ENCODE measurements around the gene OR5L2. TPM values are rescaled to one million over a fixed set of nuclear protein-coding genes. Genes with fewer than 3 reads are reported as not detected.

The OR5L2 gene
- total RNA-seq (not detected), polyA plus RNA-seq (not detected)
- long read RNA-seq, donor 1 = 0 reads
- long read RNA-seq, donor 2 = 0 reads

GRCh38 chr11:55826919-55827318 lies at the start of gene OR5L2:
Gene OR5L2 (plus strand): TSS chr11:55827219. CDS start chr11:55827219, 0 bp downstream.
- no peak within 1 kb of the TSS for H3K27ac ChIP-seq (ENCODE audit: low read depth in 1 of 2, low read length in 2 of 2)
- no peak for ATAC-seq (ENCODE audit: low FRiP score)
- H3K36me3 ChIP-seq (ENCODE audit: control insufficient read depth in 1 of 2, insufficient read depth in 2 of 2, low read length in 1 of 2) = no peaks in the 10 kb centered on the region
- no peaks in the 10 kb centered on the region for H3K9me3 ChIP-seq (ENCODE audit: control insufficient read depth, low read length)
- no peak for DNase-seq
- intact Hi-C loops (cut with DNase I) = no loop called here
- H3K4me1 ChIP-seq (ENCODE audit: control insufficient read depth in 1 of 2, insufficient read depth in 2 of 2, low read length in 2 of 2) = no peaks in the 10 kb centered on the region
- no peaks in the 10 kb centered on the region for H3K27me3 ChIP-seq (ENCODE audit: control insufficient read depth in 1 of 2, insufficient read depth in 2 of 2, low read length in 1 of 2)
- H3K4me3 ChIP-seq (ENCODE audit: low read length in 2 of 2) = no peak within 1 kb of the TSS

- intact Hi-C loops (cut with DNase I) = no loop called here
- no peak for DNase-seq
- Histone ChIP-seq H3K4me1 (ENCODE audit: control insufficient read depth in 1 of 2, insufficient read depth in 2 of 2, low read length in 2 of 2) (no peaks in the 10 kb centered on the region), H3K36me3 (ENCODE audit: control insufficient read depth in 1 of 2, insufficient read depth in 2 of 2, low read length in 1 of 2) (no peaks in the 10 kb centered on the region), H3K27ac (ENCODE audit: low read depth in 1 of 2, low read length in 2 of 2) (no peak overlapping the region), H3K27me3 (ENCODE audit: control insufficient read depth in 1 of 2, insufficient read depth in 2 of 2, low read length in 1 of 2) (no peaks in the 10 kb centered on the region), H3K4me3 (ENCODE audit: low read length in 2 of 2) (no peak overlapping the region), H3K9me3 (ENCODE audit: control insufficient read depth, low read length) (no peaks in the 10 kb centered on the region)
- ATAC-seq (ENCODE audit: low FRiP score) = no peak
- 86 to 88% methylated on average over 1 of the region's 1 CpG for WGBS, 2 donors
Observed at GRCh38 chr11:55791606-55792005, 35.4 kb upstream of the OR5L2 start.

GRCh38 chr11:55793321-55793720 lies 33.7 kb upstream of the OR5L2 start:
- DNase-seq (no peak), ATAC-seq (ENCODE audit: low FRiP score) (no peak)
- 43 to 56% methylated on average over 2 of the region's 2 CpGs for WGBS, 2 donors
- H3K27ac ChIP-seq (ENCODE audit: low read depth in 1 of 2, low read length in 2 of 2) = no peak overlapping the region
- H3K9me3 ChIP-seq (ENCODE audit: control insufficient read depth, low read length) = no peaks in the 10 kb centered on the region
- H3K4me1 ChIP-seq (ENCODE audit: control insufficient read depth in 1 of 2, insufficient read depth in 2 of 2, low read length in 2 of 2) = no peaks in the 10 kb centered on the region
- no peak overlapping the region for H3K4me3 ChIP-seq (ENCODE audit: low read length in 2 of 2)
- intact Hi-C loops (cut with DNase I) = no loop called here
- no peaks in the 10 kb centered on the region for H3K27me3 ChIP-seq (ENCODE audit: control insufficient read depth in 1 of 2, insufficient read depth in 2 of 2, low read length in 1 of 2)
- H3K36me3 ChIP-seq (ENCODE audit: control insufficient read depth in 1 of 2, insufficient read depth in 2 of 2, low read length in 1 of 2) = no peaks in the 10 kb centered on the region

GRCh38 chr11:55795256-55795655 lies 31.8 kb upstream of the OR5L2 start, which contains the start of gene OR5D14:
Gene OR5D14 (plus strand): TSS chr11:55795556. CDS start chr11:55795556, 0 bp downstream.
- intact Hi-C loops (cut with DNase I) = no loop called here
- ATAC-seq (ENCODE audit: low FRiP score) = no peak
- no peak within 1 kb of the TSS for H3K27ac ChIP-seq (ENCODE audit: low read depth in 1 of 2, low read length in 2 of 2)
- no peaks in the 10 kb centered on the region for H3K27me3 ChIP-seq (ENCODE audit: control insufficient read depth in 1 of 2, insufficient read depth in 2 of 2, low read length in 1 of 2)
- no peaks in the 10 kb centered on the region for H3K36me3 ChIP-seq (ENCODE audit: control insufficient read depth in 1 of 2, insufficient read depth in 2 of 2, low read length in 1 of 2)
- no peaks in the 10 kb centered on the region for H3K9me3 ChIP-seq (ENCODE audit: control insufficient read depth, low read length)
- no peak within 1 kb of the TSS for H3K4me3 ChIP-seq (ENCODE audit: low read length in 2 of 2)
- DNase-seq = no peak
- H3K4me1 ChIP-seq (ENCODE audit: control insufficient read depth in 1 of 2, insufficient read depth in 2 of 2, low read length in 2 of 2) = no peaks in the 10 kb centered on the region

GRCh38 chr11:55806248-55806647 lies 20.8 kb upstream of the OR5L2 start:
- H3K4me1 ChIP-seq (ENCODE audit: control insufficient read depth in 1 of 2, insufficient read depth in 2 of 2, low read length in 2 of 2) = no peaks in the 10 kb centered on the region
- no peaks in the 10 kb centered on the region for H3K36me3 ChIP-seq (ENCODE audit: control insufficient read depth in 1 of 2, insufficient read depth in 2 of 2, low read length in 1 of 2)
- H3K27me3 ChIP-seq (ENCODE audit: control insufficient read depth in 1 of 2, insufficient read depth in 2 of 2, low read length in 1 of 2) = no peaks in the 10 kb centered on the region
- intact Hi-C loops (cut with DNase I) = no loop called here
- DNase-seq (no peak), ATAC-seq (ENCODE audit: low FRiP score) (no peak)
- no peak overlapping the region for H3K27ac ChIP-seq (ENCODE audit: low read depth in 1 of 2, low read length in 2 of 2)
- no peak overlapping the region for H3K4me3 ChIP-seq (ENCODE audit: low read length in 2 of 2)
- WGBS, 2 donors = 85 to 95% methylated on average over 1 of the region's 1 CpG
- H3K9me3 ChIP-seq (ENCODE audit: control insufficient read depth, low read length) = no peaks in the 10 kb centered on the region

- Histone ChIP-seq H3K4me3 (ENCODE audit: low read length in 2 of 2) (no peak within 1 kb of the TSS), H3K27me3 (ENCODE audit: control insufficient read depth in 1 of 2, insufficient read depth in 2 of 2, low read length in 1 of 2) (no peaks in the 10 kb centered on the region), H3K4me1 (ENCODE audit: control insufficient read depth in 1 of 2, insufficient read depth in 2 of 2, low read length in 2 of 2) (no peaks in the 10 kb centered on the region), H3K9me3 (ENCODE audit: control insufficient read depth, low read length) (no peaks in the 10 kb centered on the region), H3K27ac (ENCODE audit: low read depth in 1 of 2, low read length in 2 of 2) (no peak within 1 kb of the TSS), H3K36me3 (ENCODE audit: control insufficient read depth in 1 of 2, insufficient read depth in 2 of 2, low read length in 1 of 2) (no peaks in the 10 kb centered on the region)
- DNase-seq = no peak
- WGBS, 2 donors = 87 to 94% methylated on average over 1 of the region's 1 CpG
- no peak for ATAC-seq (ENCODE audit: low FRiP score)
- intact Hi-C loops (cut with DNase I) = no loop called here
Observed at GRCh38 chr11:55811067-55811466, 16.0 kb upstream of the OR5L2 start, which contains the start of gene OR5L1. Gene OR5L1 (plus strand): TSS chr11:55811367. CDS start chr11:55811467, 100 bp downstream.

- Histone ChIP-seq H3K27ac (ENCODE audit: low read depth in 1 of 2, low read length in 2 of 2) (no peak within 1 kb of the TSS), H3K27me3 (ENCODE audit: control insufficient read depth in 1 of 2, insufficient read depth in 2 of 2, low read length in 1 of 2) (no peaks in the 10 kb centered on the region), H3K9me3 (ENCODE audit: control insufficient read depth, low read length) (no peaks in the 10 kb centered on the region), H3K4me3 (ENCODE audit: low read length in 2 of 2) (no peak within 1 kb of the TSS), H3K36me3 (ENCODE audit: control insufficient read depth in 1 of 2, insufficient read depth in 2 of 2, low read length in 1 of 2) (no peaks in the 10 kb centered on the region), H3K4me1 (ENCODE audit: control insufficient read depth in 1 of 2, insufficient read depth in 2 of 2, low read length in 2 of 2) (no peaks in the 10 kb centered on the region)
- intact Hi-C loops (cut with DNase I) = no loop called here
- DNase-seq = no peak
- WGBS, 2 donors = 80 to 82% methylated on average over 5 of the region's 5 CpGs
- ATAC-seq (ENCODE audit: low FRiP score) = no peak
Observed at GRCh38 chr11:55819330-55819729, 7.7 kb upstream of the OR5L2 start, which contains the start of gene OR5D18. Gene OR5D18 (plus strand): TSS chr11:55819630. CDS start chr11:55819630, 0 bp downstream.

- ATAC-seq (ENCODE audit: low FRiP score) = no peak
- intact Hi-C loops (cut with DNase I) = no loop called here
- WGBS, 2 donors = 23 to 45% methylated on average over 3 of the region's 3 CpGs
Observed at GRCh38 chr11:55838452-55838851, 11.4 kb downstream of the OR5L2 start, which contains the start of gene OR5D16. Gene OR5D16 (plus strand): TSS chr11:55838752. CDS start chr11:55838752, 0 bp downstream.

GRCh38 chr11:55847453-55847852 lies 20.4 kb downstream of the OR5L2 start:
- no peak for ATAC-seq (ENCODE audit: low FRiP score)
- H3K4me1 ChIP-seq (ENCODE audit: control insufficient read depth in 1 of 2, insufficient read depth in 2 of 2, low read length in 2 of 2) = no peaks in the 10 kb centered on the region
- intact Hi-C loops (cut with DNase I) = no loop called here
- no peaks in the 10 kb centered on the region for H3K27me3 ChIP-seq (ENCODE audit: control insufficient read depth in 1 of 2, insufficient read depth in 2 of 2, low read length in 1 of 2)
- no peak overlapping the region for H3K27ac ChIP-seq (ENCODE audit: low read depth in 1 of 2, low read length in 2 of 2)
- 45 to 47% methylated on average over 2 of the region's 2 CpGs for WGBS, 2 donors
- no peak for DNase-seq
- no peak overlapping the region for H3K4me3 ChIP-seq (ENCODE audit: low read length in 2 of 2)
- no peaks in the 10 kb centered on the region for H3K9me3 ChIP-seq (ENCODE audit: control insufficient read depth, low read length)
- no peaks in the 10 kb centered on the region for H3K36me3 ChIP-seq (ENCODE audit: control insufficient read depth in 1 of 2, insufficient read depth in 2 of 2, low read length in 1 of 2)

More at GRCh38 chr11:55838452-55838851, 11.4 kb downstream of the OR5L2 start, which contains the start of gene OR5D16:
- no peak within 1 kb of the TSS for H3K27ac ChIP-seq (ENCODE audit: low read depth in 1 of 2, low read length in 2 of 2)
- peaks cover 2% of the 10 kb centered on the region for H3K9me3 ChIP-seq (ENCODE audit: control insufficient read depth, low read length)
- no peaks in the 10 kb centered on the region for H3K27me3 ChIP-seq (ENCODE audit: control insufficient read depth in 1 of 2, insufficient read depth in 2 of 2, low read length in 1 of 2)
- H3K36me3 ChIP-seq (ENCODE audit: control insufficient read depth in 1 of 2, insufficient read depth in 2 of 2, low read length in 1 of 2) = no peaks in the 10 kb centered on the region
- H3K4me3 ChIP-seq (ENCODE audit: low read length in 2 of 2) = no peak within 1 kb of the TSS
- DNase-seq = no peak
- no peaks in the 10 kb centered on the region for H3K4me1 ChIP-seq (ENCODE audit: control insufficient read depth in 1 of 2, insufficient read depth in 2 of 2, low read length in 2 of 2)
